Uterus (tissue), 2 donors: ENCODE results near the gene ASCC3.

Source experiments
- CTCF ChIP-seq, 4 experiments: fragments of 200-600 bp in 2 of 4; fragments of 450-650 bp in 2 of 4; sonication (generic) in 2 of 4; IDR thresholded peaks; one replicate each; pipeline ENCODE4 v1.5.1; 2016 to 2019; ENCODE audit warnings: antibody characterized with exemption in 4 of 4, mild to moderate bottlenecking in 2 of 4, moderate library complexity in 1 of 4
- POLR2A ChIP-seq, 2 donors: fragments of 450-650 bp; IDR thresholded peaks; one replicate each; pipeline ENCODE4 v1.6.1; 2016; ENCODE audit warnings: antibody characterized with exemption in 2 of 2, mild to moderate bottlenecking in 1 of 2, moderate library complexity in 1 of 2

DNA sequence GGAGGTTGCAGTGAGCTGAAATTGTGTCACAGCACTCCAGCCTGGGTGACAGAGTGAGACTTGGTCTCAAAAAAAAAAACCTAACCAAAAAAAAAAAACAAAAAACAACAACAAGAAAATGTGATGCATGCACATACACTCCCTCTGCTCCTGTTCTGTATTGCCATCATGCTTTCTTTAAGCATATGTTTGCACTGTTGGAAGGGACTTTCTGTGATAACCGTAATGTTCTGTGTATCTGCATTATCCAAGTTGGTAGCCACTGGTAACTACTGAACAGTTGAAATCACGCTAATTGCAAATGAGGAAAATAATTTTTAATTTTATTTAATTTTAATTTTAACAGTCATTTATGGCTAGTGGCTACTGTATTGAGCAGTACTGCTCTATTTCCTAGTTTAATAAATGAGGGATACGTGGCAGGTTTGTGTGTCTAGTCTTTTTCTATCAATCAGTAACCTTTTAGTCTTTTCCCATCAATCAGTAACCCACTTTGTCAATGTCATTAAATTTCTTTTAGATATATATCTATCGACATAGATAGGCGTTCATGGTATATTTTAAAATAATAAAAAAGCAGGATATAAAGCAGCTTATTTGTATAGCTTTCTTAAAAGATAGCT lies 135.6 kb downstream of the ASCC3 start:
- no peak for TF ChIP-seq CTCF (IDR thresholded peaks at IDR 0.05)
- no peak for TF ChIP-seq POLR2A (IDR thresholded peaks at IDR 0.05)
